NCI-H1436 (cell line): Measurements from ENCODE around the gene NEK8.

Experiments used
- DNase-seq: peaks from one replicate; lab custom pipeline; 2025; lab: John Stamatoyannopoulos, UW

Gene NEK8

DNA sequence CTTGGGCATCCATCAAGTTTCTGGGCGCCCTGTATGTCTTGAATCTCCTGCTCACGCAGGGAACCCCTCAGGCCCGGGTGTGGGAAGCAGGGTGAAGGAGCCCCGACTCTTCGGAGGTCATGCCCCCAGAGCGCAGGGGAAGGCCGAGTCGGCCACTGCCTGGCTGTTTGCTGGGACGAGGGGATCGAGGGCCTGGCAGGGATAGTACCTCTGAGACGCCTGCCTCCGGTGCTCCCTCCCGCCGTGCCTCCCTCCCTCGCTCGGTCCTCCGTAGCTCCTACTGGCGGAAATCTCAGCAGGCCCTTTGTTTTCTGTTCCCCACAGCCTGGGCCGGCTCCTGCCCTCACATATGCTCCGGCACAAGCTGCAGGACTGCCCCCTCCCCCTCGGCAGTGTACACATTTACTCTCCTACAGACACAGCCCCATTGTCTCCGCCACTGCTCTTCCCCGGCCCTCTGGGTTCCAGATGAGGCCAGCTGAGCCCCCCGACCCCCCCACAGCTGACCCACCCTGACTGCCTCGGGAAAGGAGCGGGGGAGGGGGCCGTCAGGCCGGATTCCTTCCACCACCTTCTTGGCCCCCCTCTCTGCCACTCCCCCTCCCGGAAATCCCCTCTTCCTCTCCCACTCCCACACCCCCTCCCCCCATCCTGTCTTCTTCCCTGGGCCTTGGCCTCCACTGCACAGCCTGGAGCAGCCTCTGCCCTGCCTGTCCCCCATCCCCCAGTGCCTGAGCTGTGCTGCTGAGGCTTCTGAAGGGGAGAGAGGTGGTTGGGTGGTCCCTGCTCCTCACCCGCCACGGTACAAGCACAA is 16.6 kb downstream of the NEK8 start:
- peak; percentile 39 for DNase-seq

DNA sequence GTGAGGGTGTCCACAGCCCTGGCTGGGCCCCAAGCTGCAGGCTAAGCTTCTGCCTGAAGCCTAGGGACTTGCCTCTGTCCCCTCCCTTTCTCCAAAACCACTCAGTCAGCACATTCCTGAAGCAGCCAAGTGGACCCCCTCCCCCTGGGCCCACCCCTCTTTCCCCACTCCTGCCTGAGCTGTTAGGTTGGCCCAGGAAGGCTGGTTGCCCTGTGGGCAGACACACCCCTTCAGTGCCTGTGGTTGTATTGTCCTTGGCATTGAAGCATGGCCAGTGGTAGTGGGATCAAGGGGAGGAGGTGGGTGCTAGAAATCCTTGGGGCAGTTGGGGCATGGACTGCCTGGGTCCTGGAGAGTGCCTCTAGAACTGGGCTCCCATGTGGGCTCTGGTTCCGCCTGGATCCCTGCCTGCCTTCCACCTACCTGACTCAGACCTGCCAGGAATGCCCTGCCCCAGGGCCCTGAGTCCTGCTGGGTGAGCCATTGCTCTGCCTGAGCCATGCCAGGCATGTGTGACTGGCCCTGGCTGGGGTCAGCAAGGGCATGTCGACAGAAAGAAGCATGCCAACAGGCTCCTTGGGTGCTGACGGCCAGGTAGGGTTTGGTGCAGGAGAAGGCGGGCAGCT is 17.3 kb downstream of the NEK8 start:
- no peak for DNase-seq

DNA sequence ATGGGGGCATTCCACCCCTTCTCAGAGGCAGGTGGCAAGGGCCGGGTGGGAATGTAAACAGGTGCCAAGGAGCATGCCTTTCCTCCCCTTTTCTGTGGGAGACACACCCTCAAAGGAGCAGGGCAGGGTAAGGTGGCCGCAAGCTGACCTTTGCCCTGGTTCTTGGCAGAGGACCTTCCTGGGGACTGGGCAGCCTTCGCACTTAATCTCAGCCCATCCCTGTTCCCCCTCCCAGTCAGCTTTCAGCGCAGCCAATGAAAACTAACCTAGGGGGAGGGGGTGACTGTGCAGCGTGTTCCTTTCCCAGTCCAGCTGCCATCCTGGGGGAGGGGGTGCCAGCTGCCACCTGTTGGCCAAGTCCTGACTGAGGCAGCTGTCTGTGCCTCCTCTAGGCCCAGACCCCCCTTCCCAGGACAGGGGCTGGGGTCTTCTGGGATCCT is 18.0 kb downstream of the NEK8 start:
- DNase-seq: peak; percentile 11

DNA sequence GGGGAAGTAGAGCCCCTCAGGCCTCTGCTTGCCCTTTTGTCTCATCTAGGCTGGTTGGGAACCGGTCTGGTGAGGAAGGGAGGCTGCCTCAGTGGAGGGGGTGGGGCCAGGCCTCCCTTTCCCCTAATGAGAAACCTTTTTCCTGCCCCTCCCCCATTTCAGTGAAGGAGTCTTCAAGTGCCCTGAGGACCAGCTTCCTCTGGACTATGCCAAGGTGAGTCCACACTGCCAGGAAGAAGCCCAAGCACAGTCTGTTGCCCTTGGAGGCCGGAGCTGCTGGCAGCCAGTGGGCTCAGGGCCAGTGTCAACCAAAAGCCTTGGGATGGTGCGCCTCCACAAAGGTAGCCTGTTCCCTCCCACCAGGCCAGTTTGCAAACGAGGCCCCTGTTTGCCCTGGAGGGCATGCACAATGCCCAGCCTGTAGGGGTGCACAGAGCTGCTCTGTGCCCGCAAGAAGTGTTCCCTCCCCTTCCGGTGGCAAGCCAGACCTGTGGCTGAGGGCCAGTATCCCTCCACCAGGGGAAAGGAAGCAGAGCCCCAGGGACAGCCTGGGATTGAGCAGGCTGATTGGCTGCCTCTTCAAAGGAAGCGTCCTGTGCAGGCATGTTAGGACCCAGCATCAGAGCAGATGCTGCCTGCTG is 18.6 kb downstream of the NEK8 start:
- DNase-seq: no peak

DNA sequence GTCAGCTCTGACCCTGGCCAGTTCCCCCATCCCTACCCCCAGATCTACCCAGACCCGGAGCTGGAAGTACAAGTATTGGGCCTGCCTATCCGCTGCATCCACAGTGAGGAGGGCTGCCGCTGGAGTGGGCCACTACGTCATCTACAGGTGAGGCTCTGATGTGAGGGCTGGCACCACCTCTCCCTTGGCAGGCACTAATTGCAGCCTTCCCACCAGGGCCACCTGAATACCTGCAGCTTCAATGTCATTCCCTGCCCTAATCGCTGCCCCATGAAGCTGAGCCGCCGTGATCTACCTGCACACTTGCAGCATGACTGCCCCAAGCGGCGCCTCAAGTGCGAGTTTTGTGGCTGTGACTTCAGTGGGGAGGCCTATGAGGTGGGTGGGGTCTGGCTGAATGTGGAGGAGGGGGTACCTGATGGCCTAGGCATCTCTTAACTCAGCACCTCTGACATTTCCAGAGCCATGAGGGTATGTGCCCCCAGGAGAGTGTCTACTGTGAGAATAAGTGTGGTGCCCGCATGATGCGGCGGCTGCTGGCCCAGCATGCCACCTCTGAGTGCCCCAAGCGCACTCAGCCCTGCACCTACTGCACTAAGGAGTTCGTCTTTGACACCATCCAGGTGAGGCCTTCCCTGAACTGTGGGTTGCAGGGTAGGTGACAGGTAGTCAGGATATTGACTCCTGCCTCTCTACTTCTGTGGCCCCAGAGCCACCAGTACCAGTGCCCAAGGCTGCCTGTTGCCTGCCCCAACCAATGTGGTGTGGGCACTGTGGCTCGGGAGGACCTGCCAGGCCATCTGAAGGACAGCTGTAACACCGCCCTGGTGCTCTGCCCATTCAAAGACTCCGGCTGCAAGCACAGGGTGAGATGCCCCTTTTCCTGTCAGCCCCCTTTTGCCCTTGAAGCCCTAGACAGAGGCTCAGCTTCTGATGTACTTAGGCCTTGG is 19.5 kb downstream of the NEK8 start:
- DNase-seq: no peak

DNA sequence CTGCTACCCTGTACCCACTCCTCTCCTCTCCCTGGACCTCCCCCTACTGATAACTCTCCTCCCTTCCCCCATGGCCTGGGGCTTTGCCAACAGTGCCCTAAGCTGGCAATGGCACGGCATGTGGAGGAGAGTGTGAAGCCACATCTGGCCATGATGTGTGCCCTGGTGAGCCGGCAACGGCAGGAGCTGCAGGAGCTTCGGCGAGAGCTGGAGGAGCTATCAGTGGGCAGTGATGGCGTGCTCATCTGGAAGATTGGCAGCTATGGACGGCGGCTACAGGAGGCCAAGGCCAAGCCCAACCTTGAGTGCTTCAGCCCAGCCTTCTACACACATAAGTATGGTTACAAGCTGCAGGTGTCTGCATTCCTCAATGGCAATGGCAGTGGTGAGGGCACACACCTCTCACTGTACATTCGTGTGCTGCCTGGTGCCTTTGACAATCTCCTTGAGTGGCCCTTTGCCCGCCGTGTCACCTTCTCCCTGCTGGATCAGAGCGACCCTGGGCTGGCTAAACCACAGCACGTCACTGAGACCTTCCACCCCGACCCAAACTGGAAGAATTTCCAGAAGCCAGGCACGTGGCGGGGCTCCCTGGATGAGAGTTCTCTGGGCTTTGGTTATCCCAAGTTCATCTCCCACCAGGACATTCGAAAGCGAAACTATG is 20.4 kb downstream of the NEK8 start:
- no peak for DNase-seq

DNA sequence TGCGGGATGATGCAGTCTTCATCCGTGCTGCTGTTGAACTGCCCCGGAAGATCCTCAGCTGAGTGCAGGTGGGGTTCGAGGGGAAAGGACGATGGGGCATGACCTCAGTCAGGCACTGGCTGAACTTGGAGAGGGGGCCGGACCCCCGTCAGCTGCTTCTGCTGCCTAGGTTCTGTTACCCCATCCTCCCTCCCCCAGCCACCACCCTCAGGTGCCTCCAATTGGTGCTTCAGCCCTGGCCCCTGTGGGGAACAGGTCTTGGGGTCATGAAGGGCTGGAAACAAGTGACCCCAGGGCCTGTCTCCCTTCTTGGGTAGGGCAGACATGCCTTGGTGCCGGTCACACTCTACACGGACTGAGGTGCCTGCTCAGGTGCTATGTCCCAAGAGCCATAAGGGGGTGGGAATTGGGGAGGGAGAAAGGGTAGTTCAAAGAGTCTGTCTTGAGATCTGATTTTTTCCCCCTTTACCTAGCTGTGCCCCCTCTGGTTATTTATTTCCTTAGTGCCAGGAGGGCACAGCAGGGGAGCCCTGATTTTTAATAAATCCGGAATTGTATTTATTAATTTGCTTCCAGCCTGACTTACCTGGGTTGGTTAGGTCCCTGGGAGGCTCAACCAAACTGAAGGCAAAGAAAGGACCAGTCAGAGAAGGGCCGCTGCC is 21.1 kb downstream of the NEK8 start:
- DNase-seq: no peak

DNA sequence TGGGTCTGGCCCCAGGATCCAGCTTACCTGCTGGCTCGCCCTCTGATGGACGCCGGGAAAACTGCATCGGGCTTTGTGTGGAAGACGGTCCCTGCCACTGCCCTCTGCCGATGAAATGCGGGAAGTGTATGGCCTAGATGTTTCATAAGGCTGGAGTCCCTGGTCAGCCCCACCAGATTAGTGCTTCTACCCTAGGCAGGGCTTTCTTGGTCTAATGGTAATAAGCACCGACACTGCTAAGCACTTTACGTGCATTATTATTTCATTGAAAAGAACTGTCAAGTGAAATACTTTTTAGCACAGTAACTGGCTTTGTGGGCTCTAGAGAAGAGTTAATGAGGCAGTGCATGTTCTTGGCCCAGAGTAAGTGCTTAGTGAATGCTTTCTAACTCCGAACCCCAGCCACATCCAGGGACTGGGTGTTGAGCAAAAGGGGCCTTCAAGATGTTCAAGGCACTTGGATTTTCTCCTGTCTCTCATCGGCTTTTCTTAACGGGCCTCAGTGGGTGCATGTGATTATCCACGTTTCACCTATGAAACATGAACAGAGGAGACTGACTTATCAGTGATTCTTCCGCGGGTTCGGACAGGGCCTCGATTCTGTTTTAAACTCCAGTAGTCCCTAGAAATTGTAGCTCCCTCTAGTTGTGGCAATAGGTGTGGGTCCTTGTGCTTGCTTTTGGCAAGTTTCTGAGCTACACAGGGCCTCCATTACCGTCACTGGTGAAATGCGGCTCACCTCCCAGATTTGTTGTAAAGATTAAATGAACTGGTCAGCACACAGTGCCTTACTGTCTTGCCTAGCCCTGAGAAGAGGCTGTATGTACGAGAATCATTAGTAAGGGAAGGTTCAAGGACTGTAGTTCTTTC is 21.8 kb downstream of the NEK8 start:
- DNase-seq: peak; percentile 96

DNA sequence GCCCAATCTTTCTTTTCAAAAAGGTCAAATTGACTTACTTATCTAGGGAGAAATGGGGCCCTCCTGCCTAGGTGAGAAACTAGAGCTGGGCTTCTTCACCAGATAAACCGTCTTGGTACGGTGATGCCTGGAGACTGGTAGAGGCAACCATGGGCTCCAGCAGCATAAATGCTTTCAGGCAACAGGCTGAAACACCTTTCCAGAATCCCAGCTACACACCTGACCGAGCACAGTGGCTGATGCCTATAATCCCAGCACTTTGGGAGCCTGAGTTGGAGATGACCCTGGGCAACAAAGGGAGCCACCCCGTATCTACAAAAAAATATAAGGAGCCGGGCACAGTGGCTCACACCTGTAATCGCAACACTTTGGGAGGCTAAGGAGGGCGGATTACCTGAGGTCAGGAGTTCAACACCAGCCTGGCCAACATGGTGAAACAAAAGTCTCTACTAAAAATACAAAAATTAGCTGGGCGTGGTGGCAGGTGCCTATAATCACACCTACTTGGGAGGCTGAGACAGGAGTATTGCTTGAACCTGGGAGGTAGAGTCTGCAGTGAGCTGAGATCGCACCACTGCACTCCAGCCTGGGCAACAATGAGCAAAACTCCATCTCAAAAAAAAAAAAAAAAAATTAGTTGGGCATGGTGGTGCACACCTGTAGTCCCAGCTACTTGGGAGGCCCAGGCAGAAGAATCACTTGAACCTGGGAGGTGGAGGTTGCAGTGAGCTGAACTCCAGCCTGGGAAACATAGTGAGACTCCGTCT is 23.2 kb downstream of the NEK8 start:
- no peak for DNase-seq

DNA sequence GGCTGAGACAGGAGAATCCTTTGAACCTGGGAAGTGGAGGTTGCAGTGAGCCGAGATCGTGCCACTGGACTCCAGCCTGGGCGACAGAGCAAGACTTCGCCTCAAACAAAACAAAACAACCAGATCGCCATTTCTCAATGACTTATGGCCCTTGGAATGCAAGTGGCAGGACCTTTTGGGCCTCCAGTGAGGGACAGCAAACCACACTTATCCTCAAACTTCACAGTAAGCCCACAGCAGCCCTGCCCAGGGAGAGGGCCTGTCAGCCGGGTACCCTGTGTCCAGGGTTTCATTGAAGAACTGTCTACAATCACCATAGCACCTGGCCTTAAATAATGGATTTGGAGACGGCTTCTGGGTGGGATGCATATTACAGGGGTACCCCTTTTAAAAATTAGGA is 26.9 kb downstream of the NEK8 start:
- DNase-seq: no peak

DNA sequence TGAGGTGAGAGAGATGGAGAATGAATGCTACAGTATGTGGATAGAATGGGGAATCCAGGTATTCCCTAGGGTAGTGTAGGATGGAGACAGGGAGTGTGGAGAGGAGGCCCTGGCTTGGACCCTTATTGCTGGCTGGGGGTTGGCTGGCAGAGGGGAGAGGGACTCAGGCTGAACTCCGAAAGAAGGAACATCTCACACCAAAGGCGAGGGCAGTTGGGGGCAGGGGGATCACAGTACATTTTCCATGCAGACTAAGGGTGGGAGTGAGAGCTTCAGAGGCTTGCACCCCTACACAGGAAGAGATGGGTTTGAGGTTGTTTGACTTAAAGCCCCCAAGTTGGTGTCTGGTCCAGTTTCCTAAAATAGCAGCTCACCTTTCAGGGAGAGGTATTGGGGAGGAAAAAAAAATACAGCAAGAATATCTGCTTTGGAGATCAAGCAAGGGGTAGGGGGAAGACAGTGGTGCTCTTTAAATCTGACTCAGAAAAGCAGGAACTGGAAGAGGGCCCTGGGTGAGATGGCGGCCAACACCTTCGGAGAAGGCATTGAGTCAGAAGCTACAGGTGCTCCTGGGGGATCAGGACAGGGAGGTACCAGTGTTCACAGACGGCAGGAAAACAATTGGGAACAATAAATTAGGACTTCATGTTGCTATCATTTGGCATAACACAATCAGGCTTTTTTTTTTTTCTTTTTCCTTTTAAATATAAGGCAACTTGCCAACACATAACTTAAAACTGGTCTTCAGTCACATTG is 27.6 kb downstream of the NEK8 start:
- no peak for DNase-seq

DNA sequence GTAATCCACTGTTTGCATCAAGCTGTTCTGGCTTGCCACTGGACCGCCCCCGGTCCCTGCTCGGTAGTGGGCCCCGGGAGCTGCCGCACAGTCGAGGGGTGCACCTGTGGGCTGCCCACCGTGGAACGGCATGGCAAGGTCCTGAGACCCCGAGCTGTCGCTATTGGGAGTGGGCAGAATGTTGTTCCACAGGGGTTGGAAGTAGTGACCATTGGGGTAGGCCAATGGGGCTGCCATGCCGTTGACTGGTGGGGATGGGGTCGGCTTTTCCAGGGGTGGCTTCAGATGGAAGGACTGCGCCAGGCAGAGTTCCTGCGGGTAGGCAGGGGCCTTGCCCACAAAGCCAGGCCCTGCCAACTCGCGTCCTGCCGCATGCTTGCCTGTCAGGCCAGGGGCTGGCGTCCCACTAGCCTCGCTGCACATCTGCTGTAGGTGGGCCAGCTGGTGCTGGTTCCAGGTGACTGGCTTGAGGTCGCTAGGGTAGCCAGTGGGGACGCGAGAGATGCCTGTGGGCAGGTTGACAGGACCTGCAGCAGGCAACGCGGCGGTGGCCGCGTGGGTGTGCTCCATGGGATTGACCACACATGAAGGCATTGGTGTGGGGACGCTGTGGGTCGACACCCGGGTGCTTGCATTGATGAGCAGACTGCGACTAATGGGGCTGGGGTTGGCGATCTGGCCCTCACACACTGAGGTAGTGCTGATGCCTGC is 30.0 kb downstream of the NEK8 start:
- no peak for DNase-seq

DNA sequence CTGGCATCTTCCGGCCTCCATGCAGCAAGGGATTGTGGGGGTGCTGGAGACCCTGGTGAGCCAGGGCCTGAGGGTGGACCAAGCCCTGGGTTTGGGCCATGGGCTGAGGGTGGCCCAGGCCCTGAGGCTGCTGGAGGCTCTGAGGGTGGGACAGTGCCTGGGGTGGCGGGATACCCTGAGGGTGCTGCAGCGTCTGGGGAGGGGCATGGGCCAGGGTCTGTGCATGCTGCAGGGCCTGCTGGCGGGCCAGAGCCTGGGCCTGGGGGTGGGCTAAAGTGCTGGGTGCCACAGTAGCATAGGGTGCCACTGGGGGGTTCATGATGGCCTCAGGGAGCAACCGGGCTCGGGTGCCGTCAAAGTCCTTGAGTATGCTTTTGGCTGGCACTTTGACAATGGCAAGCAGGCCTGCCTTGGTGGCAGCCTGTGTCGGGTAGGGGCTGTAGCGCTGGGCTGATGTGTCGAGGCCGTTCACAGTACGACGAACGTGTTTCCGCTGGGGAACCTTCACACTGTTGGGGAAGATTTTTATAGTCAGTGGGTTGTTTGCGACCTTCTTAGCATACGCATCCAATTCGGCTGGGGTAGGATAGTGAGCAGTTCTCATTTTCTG is 30.8 kb downstream of the NEK8 start:
- DNase-seq: no peak

DNA sequence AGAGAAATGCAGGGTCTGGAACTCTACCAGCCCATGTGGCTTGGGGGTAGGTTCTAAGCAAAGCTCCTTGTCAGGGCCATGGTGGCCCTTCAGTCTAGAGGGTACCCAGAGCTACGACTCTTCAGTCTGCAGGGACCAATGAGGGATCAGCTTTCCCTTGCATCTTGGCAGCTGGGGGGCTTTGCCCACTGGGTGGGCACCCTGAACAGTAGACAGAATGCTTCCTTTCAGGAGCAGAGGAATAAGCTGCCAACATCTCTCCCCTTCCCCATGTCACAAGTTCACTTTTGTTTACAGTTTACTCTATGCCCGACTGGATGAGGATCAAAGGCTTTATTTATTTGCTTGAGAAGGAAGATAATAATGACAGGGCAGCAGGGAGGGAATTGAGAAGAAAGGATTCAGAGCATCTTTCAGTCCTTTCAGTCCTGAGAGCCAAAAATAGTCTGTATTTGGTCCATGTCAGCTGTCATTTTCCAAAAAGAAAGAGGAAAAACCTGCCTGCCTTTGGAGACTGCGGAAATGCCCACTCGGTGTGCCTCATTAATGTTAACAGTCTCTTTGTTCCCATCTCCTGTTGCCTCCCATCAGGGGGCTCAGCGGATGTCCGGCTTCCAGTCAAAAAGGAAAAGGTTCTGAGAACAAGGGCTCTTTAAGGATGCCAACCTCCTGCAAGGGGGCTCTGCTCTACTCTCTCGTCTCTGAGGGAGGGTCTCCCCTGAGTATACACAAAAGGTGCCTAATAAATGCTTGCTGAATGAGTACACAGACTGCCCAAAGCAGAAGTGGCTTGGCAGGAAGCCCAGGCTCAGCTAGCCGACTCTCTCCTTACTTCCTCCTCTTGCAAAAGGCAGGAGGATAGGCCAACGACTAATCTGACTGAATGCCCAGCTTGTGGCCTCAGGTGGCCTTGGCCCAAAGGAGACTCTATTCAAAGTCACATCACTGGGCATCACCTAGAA is 32.3 kb downstream of the NEK8 start:
- DNase-seq: no peak

DNA sequence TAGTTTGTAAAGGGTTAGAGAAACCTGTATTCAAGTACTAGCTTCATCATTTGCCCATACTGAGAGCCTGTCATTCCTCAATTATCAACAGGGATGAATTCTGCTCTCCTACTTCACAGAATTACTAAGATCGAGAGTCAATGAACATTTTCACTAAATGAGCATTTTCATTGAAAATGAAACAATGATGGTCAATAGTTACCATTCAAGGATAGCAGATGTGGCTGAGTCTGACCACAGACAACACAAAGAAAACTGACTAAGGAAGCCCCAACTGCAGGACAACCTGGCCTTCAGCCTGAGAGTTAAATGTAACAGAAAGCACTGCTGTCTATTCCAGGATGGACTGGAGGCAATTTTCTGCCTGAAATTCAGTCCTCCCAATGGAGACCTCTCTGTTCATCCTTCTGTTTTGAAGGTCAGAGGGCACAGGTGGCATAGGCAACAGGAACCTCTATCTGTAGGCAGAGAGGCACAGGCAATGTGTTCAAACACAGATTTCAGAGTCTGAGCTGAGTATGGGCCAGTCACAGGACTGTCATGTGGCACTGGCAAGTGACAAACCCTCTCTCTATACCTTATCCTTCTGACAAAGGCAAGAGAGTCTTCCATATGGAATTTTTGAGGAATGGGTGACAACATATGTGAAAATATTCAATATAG is 34.7 kb downstream of the NEK8 start:
- DNase-seq: no peak
